HG02623 (cell line): ENCODE measurements around the gene RALGAPA2.

Source experiments
- ATAC-seq: cut with Tn5 transposase; IDR thresholded peaks from one replicate; pipeline ENCODE4 v1.9.1; 2021; ENCODE audit warnings: moderate library complexity; ENCODE audit not compliant: unreplicated experiment

The RALGAPA2 gene

DNA sequence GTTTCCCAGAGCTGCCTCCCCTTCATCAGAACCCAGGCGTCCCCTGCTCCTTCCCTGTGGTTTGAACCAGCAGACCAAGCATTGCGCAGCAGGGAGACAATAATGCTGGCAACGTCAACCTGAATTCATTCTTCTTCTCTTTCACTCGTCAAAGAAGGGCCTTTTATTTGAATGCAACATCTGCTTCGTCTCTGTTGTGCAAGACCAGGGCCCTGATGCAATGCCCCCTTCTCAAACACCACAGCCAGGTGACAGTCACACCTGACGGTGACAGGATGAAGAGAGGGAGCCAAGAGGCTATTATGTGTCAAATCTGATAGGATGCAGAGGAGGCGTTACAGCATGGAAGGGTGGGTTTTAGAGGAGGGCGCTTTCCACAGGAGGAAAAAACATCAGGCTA is 336.6 kb downstream of the RALGAPA2 start:
- ATAC-seq, result no peak

DNA sequence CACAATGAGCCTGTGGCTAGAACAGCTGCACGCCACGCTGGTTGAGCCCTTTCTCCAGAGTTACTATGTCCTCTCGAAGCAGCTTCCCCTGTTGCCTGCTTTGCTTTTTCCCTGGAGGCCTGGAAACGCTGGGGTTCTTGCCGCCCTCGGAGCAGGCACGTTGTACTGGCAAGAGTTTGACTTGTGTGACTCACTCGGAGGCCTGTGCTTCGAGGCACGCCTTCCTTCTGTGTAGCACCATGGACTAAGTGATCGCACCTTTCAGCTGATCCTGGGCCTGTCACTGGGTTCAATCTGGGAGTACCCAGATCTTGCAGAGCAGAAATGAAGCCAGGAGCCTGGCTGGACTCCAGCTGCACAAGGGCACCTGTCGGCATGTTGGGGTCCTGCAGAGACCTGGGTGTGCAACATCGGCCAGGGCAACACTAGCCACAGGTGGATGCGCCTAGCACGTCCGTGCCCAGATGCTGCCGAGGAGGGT is 339.3 kb downstream of the RALGAPA2 start:
- ATAC-seq, result no peak

DNA sequence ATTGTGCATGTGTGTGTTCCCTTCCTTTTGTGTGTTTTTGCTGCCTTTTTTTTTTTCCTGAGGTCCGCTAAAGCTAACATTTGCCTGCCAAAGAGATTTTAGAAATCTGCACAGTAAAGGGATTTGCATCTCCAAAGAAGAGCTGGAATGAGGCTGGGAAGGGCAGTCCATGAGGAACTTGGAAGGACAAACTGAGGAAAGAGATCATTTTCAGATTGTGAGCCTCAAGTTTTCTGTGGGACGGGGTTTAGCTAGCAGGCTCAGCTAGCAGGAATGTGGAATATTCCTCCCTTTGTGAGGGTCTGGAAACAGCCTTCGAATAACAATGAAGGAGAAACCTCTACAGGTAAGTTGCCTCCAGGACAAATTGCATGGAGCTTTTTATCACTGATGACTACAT is 340.8 kb downstream of the RALGAPA2 start:
- ATAC-seq, result no peak

DNA sequence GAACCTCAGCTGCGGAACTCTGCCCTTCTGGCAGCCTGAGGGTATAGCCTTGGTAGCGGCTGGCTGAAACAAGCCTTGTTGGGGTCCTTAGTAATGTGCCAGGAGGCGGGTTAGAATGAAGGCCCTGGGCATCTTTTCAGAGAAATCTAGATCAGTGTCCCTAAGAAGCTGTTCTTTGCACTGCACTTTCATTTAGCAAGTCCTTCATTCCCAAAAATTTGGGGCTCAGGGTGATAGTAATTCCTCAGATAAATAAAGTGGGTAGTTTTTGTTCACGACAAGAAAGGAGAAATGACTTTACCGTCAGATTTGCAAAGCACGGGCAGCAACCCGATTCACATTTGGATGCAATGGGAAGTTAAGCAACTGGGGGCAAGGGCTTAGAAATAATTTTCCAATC is 341.4 kb downstream of the RALGAPA2 start:
- ATAC-seq, result no peak

DNA sequence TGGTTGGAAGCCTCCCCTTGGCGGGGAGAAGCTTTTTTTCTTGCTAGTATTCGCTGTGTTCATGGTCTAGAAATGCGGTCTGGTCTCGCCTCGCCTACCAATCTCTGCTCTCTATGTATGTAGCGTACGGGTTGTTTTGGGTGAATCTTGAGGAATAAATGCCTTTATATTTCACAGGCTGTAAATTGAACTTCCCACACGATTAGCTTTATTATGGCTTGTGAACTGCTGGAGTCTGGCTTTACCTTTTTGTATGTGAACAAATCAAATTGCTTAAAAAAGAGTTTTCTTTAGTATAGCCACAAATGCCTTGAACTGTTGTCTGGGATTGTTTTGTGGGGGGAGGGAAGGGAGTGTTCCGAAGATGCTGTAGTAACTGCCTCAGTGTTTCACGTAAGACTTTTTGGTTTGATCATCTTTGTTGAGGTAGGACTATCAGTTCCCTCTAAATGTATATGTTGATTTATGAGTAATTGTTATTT is 342.3 kb downstream of the RALGAPA2 start:
- no peak for ATAC-seq

DNA sequence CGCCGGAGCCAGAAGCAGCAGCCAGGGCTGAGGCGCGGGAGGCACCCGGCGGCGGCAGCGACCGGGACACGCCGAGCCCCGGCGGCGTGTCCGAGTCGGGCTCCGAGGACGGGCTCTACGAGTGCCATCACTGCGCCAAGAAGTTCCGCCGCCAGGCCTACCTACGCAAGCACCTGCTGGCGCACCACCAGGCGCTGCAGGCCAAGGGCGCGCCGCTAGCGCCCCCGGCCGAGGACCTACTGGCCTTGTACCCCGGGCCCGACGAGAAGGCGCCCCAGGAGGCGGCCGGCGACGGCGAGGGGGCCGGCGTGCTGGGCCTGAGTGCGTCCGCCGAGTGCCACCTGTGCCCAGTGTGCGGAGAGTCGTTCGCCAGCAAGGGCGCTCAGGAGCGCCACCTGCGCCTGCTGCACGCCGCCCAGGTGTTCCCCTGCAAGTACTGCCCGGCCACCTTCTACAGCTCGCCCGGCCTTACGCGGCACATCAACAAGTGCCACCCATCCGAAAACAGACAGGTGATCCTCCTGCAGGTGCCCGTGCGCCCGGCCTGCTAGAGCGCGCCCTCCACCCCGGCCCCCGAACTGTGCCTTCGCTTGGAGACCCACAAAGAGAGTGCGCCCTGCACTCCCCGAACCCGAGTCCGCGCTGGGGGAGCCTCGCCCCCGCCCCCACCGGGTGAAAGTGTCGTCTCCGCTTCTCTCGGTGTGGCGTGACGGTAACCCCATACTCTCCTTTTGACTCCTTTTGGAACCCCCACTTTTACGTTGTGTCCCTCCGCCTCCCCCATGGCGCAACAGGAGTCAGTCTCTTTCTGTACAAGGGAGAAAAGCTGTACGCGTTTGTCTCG is 343.0 kb downstream of the RALGAPA2 start:
- ATAC-seq, result no peak

DNA sequence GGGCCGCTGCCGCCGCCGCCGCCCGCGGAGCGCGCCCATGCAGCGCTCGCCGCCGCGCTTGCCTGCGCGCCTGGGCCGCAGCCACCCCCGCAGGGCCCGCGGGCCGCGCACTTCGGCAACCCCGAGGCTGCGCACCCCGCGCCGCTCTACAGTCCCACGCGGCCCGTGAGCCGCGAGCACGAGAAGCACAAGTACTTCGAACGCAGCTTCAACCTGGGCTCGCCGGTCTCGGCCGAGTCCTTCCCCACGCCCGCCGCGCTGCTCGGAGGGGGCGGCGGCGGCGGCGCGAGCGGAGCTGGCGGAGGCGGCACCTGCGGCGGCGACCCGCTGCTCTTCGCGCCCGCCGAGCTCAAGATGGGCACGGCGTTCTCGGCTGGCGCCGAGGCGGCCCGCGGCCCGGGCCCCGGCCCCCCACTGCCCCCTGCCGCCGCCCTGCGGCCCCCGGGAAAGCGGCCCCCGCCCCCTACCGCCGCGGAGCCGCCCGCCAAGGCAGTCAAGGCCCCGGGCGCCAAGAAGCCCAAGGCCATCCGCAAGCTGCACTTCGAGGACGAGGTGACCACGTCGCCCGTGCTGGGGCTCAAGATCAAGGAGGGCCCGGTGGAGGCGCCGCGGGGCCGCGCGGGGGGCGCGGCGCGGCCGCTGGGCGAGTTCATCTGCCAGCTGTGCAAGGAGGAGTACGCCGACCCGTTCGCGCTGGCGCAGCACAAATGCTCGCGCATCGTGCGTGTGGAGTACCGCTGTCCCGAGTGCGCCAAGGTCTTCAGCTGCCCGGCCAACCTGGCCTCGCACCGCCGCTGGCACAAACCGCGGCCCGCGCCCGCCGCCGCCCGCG is 343.8 kb downstream of the RALGAPA2 start:
- ATAC-seq, result no peak

DNA sequence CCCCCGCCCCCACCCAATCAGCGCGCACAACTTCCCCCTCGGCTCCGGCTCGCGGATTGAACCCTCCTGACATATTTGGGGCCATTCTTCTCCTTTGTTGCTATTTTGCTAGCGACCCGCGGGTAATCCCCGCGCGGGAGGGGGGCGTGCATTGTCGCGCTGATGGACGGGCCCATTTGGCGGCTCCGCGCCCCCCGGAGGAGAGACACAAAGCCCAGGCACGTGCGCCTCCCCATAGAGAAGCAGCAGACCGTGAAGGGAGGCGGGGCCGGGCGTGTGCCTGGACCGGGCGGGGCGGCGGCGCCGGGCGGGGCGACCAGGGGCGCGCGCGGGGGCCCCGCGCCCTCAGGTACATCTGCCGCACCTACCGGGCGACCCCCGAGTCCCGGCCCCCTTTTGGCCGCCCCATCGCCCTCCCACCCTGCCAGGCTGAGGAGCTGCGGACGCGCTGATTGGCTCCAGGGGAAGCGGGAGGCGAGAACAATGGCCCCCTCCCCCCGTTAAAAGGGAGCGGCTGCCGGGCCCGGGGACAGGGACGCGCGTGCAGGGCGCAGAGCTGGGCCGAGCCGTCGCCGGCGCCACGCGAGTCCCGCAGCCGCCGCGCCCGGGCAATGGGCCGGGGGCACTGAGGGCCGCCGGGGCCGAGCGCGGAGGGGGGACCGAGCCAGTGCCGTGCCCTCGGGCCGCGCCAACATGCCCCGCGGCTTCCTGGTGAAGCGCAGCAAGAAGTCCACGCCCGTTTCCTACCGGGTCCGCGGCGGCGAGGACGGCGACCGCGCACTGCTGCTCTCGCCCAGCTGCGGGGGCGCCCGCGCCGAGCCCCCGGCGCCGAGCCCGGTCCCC is 344.6 kb downstream of the RALGAPA2 start, which contains the start of gene INSM1:
TSS of gene INSM1 (plus strand) at position 530 of the 843 bp plus-strand sequence. CDS start at position 694, 164 bp downstream.
- no peak for ATAC-seq

DNA sequence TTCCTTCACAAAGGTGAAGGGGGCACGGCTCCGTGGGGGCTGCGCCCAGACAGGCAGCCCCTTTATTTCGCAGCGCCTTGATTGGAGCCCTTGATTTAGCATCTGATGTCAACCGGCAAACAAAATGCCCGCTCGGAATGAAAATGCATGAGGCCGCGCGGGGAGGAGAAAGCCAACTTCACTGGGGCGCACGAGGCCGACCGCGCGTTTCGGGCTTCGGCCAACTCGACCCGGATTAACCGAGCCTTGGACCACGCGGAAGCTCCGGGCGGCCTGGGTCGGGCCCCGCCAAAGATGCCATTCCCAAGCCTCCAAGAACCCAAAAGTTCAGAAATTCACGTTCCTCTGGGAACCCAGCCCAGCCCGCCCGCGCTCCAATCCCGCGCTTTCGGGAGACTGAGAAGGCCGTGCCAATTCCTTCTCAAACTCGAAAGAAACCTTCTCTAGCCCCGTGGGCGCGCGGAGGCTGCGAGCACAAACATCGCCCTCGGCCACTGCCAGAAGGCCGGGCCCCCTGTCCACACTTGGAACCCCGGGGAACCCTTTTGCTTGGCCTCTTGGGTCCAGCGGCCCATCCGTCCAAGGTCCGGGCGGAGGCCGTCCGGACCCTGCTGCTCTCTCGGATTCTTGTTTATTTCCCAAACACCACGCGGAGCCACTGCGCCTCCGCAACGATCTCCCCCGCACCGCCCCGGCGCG is 345.4 kb downstream of the RALGAPA2 start:
- ATAC-seq, result no peak

DNA sequence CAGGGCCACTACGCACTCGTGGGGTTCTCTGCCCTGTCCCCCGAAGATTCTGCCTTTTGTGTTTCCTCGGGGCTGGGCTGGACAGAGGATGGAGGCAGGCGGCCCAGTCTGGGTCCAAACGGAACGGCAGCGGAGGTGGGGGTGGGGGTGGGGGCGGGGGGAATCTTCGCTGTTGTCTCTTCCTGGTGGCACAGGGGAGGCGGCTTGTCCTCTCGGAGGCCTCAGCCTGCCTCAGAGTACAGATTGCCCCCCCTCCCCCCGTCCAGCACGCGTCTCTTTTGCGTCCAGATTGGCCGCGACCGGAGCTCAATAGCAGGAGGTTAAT is 345.9 kb downstream of the RALGAPA2 start:
- ATAC-seq, result no peak

DNA sequence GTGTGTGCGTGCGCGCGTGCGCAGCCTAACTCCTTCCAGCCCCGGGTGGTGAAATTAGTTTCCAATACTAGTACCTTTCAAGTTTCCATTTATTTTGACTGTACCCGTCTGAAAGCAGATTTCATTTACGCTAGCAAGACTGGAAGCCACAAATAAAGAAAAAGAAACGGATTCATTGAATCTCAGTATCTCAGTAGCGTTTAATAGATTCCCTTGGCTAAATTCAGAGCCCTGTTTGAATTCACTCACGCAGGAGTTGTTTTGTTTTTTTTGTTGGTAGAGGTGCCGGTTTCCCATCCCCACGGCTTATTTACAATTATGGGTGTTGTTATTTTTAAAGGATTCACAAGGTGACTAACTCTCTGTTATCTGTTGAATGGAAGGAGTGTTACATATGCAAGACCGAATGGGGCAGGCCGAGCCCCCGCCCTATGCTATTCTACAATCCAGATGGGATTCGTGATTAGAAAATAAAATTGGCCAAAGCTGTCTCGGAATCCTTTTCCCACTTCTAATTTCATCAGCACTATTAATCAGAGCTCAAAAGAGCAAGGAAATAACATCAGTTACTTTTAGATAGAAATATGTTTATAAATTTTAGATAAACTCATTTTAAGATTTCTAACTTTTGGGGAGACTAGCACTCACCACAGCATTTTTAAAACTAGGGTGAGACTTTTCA is 346.8 kb downstream of the RALGAPA2 start:
- no peak for ATAC-seq

DNA sequence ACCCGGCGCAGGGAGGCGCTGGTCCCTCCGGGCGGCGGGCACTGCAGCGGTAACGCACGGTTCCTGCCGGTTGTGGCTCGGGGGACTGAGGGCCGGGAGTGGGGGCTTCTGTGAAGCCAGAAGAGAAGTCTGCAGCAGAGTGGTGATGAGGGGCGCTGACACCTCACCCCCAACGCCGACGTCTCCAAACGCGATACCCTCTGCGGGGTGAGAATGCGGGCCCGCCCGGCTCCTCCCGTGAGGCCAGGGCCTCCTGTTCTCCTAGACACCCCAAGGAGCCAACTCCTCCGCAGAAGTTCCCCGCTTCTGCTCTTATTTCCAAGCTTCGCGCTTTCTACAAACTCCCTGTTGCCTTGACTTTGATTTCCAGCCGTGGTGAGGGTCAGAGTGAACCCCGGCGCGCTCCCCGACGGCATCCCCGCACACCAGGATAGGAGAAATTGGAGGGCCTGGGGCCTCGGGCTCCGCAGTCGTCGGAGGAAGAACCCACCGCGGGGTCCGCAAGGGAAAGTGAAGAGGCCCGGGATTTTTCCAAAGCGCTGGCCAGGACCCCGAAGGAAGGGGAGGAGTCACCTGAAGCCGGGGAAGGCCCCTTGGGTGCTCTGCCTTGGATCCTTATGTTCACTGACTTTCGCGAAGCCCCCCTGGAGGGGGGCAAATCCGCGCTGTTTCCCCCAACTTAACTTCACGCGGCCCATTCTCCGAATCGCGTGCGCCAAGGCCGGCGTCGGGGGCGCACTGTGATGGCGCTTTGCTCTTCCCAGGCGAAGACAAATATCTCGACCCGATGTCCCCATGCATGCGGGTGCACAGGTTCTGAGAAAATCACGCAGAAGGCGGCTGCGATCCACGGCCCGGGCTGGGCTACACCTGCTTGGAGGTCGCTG is 347.6 kb downstream of the RALGAPA2 start:
- ATAC-seq, result no peak

DNA sequence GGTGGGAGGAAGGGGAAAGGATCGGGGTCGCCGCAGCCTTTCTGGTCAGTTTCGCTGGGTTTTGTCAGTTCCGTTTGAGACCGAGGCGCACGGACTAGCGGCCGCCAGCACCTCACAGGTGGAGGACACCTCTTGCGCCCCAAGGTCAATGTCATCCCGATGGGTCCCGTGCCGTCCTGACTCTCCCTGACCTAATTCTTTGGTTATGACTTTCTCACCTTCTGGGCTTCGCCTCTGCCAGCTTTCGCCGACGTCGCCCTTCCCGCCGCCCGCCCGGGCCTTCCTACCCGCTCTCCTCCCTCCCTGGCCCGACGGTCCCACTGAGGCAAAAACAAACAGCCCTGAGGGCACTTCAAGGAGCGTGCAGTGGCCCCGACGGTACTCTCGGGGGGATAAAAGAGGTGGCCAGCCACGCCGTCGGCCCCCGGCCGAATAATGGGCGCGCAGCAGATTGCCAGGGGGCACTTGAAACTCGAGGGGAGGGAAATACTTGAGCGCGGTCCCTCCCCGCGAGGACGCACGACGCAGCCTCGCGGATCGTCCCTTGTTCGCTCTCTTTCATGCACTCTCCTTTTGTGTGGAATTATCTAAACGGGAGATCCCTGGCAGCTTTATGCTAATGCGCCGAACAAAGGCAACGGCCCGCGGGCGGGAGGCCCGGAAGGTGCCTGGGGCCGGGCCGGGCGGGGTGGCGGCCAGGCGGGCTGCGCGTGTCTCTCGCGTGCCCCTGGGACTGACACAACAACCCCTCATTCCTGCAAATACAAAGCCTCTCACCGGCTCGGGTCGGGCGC is 348.4 kb downstream of the RALGAPA2 start:
- ATAC-seq, result no peak

DNA sequence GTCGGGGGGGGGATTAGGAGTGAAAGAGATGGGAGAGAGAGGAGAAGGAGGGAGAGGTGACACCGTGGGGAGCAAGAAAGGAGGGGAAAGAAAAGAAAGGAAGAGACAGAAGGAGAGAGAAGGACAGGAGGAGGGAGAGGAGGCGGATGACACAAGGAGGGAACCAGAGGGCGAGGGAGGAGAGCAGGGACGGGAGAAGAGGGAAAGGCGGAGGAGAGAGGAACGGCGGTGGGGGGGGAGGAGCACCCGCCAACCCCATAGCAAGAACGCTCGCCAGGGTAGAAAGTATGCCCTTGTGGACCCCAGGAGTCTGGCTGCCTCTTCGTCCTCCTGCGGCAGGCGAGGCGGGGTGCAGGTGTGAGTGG is 349.0 kb downstream of the RALGAPA2 start:
- no peak for ATAC-seq

DNA sequence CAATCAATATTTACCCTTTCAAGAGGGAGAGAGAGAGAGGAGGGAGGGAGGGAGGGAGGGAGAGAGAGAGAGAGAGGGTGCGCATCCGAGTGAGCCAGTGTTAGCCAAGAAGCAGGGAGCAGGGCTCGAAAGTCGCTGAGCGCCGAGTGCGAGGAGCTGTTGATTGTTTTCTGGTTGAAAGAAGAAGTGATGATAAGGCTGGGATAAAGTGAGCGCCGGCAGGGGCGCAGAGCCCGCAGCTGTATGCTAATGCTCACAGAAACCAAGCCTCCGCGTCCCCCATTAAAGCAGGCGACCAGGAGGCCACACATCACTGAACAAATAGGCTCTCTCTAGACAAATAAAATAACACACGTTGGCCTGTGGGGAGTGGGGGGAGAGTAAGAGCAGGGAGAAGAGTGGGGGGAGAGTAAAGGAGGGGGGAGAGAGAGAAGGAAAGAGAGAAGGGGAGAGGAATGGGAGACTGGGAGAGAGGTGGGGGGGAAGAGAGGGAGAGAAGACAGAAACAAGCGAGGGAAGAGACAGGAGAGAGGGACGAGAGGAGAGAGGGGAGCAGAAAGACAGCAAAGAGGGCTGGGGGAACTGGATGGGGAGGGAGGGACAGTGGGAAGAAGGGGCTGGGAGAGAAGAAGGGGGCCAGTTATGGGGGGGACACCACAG is 349.5 kb downstream of the RALGAPA2 start:
- no peak for ATAC-seq

DNA sequence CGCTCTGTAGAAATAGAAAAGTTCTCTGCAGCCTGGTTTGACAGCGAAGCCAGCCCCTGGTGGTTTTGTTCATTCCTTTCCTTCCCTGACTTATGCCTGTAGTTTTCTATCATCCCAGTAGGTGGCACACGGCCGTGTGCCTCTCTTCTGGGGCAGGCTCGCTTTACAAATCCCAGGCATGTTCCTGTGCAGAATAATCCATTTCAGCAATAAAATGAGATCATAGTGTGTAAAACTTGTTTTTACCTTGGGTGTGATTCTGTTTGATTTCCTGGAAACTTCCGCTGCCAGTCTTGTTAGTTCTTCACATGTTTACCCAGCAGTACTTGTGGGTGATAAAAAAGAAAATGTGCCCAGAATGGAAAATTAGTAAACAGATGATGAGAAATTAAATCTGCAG is 352.0 kb downstream of the RALGAPA2 start:
- peak; percentile 63 for ATAC-seq

DNA sequence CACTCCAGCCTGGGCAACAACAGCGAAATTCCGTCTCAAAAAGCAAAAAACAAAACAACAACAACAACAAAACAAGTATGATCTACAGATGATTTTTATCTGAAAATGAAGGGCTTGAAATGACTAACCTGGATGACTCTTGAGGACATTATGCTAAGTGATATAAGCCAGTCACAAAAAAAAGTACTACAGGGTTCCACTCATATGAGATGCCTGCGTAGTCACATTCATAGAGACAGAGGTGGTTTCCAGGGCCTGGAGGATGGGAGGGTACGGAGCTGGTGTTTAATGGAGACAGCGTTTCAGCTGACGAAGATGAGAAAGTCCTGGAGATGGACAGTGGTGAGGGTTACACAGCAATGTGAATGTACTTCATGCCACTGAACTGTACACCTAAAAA is 352.8 kb downstream of the RALGAPA2 start:
- no peak for ATAC-seq

DNA sequence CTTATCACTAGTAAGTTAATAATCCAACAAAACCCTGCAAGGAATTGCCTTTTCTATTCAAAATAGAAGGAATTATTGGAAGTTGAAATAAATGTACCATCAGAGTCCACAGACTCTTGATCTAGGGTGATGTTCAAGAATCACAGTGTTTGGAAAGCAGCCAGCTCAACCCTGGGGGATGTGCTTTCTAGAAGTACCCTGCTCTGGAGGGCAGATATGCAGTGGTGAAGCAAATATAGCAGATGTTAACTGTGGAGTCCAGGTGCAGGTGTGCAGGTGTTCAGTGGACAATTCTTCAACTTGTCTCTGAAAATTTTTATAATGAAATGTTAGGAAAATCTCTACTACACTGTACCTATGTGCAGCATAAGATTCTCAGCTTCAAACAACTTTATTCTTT is 353.6 kb downstream of the RALGAPA2 start:
- ATAC-seq, result no peak
